HepG2 (cell line): Measurements from ENCODE around the gene CCDC106. TPM values are rescaled to one million over a fixed set of nuclear protein-coding genes. Genes with fewer than 3 reads are reported as not detected.

Experiments used
- ASH2L ChIP-seq: fragments of 300-600, 200-600 bp; sonication (generic); IDR thresholded peaks from 2 replicates; pipeline ENCODE4 v1.7.0; 2017; ENCODE audit warnings: low read depth, mild to moderate bottlenecking, moderate library complexity, mixed read lengths, low read length; ENCODE audit not compliant: insufficient read length
- FOXA3 ChIP-seq: IDR thresholded peaks from 2 replicates; pipeline ENCODE4 v1.6.1; 2016; ENCODE audit warnings: missing genetic modification reagents, missing compliant biosample characterization
- FOXC1 ChIP-seq: sonication (generic); formaldehyde crosslinking; IDR thresholded peaks from 2 replicates; pipeline ENCODE4 v1.8.0; 2022; ENCODE audit warnings: mild to moderate bottlenecking, missing genetic modification reagents, borderline replicate concordance
- FOXK1 ChIP-seq: sonication (generic); formaldehyde crosslinking; IDR thresholded peaks from 2 replicates; pipeline ENCODE4 v1.4.0; 2020; ENCODE audit warnings: low read depth, missing genetic modification reagents, borderline replicate concordance
- GABPB1 ChIP-seq: IDR thresholded peaks from 2 replicates; pipeline ENCODE4 v1.6.1; 2016; ENCODE audit warnings: mild to moderate bottlenecking, missing genetic modification reagents, moderate library complexity, missing compliant biosample characterization
- MIER2 ChIP-seq: IDR thresholded peaks from 2 replicates; pipeline ENCODE4 v1.6.1; 2016; ENCODE audit warnings: missing biosample characterization, missing genetic modification reagents
- MYPOP ChIP-seq: sonication (generic); formaldehyde crosslinking; IDR thresholded peaks from 2 replicates; pipeline ENCODE4 v1.8.1; 2023; ENCODE audit warnings: mild to moderate bottlenecking, moderate library complexity, missing genetic modification reagents
- NFYC ChIP-seq: IDR thresholded peaks from 2 replicates; pipeline ENCODE4 v1.6.1; 2016; ENCODE audit warnings: missing genetic modification reagents, missing compliant biosample characterization
- PATZ1 ChIP-seq: sonication (generic); formaldehyde crosslinking; IDR thresholded peaks from 2 replicates; pipeline ENCODE4 v1.4.0; 2020; ENCODE audit warnings: missing genetic modification reagents
- RBM39 ChIP-seq: fragments of 200-400 bp; formaldehyde crosslinking; IDR thresholded peaks from one replicate; pipeline ENCODE4 v1.6.1; 2018; ENCODE audit warnings: antibody characterized with exemption, mild to moderate bottlenecking, low read depth, low read length; ENCODE audit not compliant: poor library complexity, severe bottlenecking
- SMARCE1 ChIP-seq: fragments of 450-650 bp; IDR thresholded peaks from 2 replicates; pipeline ENCODE4 v1.6.1; 2017; ENCODE audit warnings: borderline replicate concordance
- THAP11 ChIP-seq: IDR thresholded peaks from 2 replicates; pipeline ENCODE4 v1.6.1; 2016; ENCODE audit warnings: missing biosample characterization, missing genetic modification reagents
- XRCC5 ChIP-seq: fragments of 200-400 bp; formaldehyde crosslinking; optimal IDR thresholded peaks from 2 replicates; pipeline ENCODE3; 2017; ENCODE audit warnings: mild to moderate bottlenecking, low read length
- ZC3H13 ChIP-seq: sonication (generic); formaldehyde crosslinking; IDR thresholded peaks from 2 replicates; pipeline ENCODE4 v1.8.1; 2023; ENCODE audit warnings: mild to moderate bottlenecking, missing genetic modification reagents, moderate library complexity
- ZNF138 ChIP-seq: sonication (generic); formaldehyde crosslinking; IDR thresholded peaks from 2 replicates; pipeline ENCODE4 v1.5.0; 2020; ENCODE audit warnings: mild to moderate bottlenecking, low read depth, missing genetic modification reagents
- ZNF160 ChIP-seq: sonication (generic); formaldehyde crosslinking; IDR thresholded peaks from 2 replicates; pipeline ENCODE4 v1.8.0; 2022; ENCODE audit warnings: mild to moderate bottlenecking, inconsistent platforms, missing genetic modification reagents
- ZNF207 ChIP-seq: fragments of 450-650 bp; IDR thresholded peaks from 2 replicates; pipeline ENCODE4 v1.6.1; 2016; ENCODE audit warnings: antibody characterized with exemption, borderline replicate concordance
- ZNF383 ChIP-seq: sonication (generic); formaldehyde crosslinking; IDR thresholded peaks from 2 replicates; pipeline ENCODE4 v1.4.0; 2020; ENCODE audit warnings: missing genetic modification reagents, mild to moderate bottlenecking, borderline replicate concordance
- ZNF597 ChIP-seq: sonication (generic); formaldehyde crosslinking; IDR thresholded peaks from 2 replicates; pipeline ENCODE4 v1.5.0; 2020; ENCODE audit warnings: missing genetic modification reagents
- polyA plus RNA-seq, 8 experiments: library from polyadenylated mRNA; depleted of rRNA in 3 of 8; stranded (reverse) in 7 of 8; unstranded in 1 of 8; fragments of >200 nt; fragmentation: Illumina TruSeq in 4 of 8; extraction: Trizol in 4 of 8; gene quantifications; 2 replicates each; pipeline versions ENCODE4 v1.2.1 to v1.2.3, GENCODE V29; 2011 to 2016; ENCODE audit warnings: low read depth in 4 of 8, missing spikeins in 1 of 8, mixed read lengths in 1 of 8; ENCODE audit not compliant: insufficient read depth in 1 of 8
- total RNA-seq, 5 experiments: library from RNA; depleted of rRNA; stranded (reverse); fragments of >200 nt; fragmentation: Illumina TruSeq; extraction: Trizol; gene quantifications; 2 replicates each; pipeline ENCODE4 v1.2.3, GENCODE V29; 2016; ENCODE audit warnings: low read depth in 1 of 5
- TF ChIP-seq, protein P1 (sequence below): sonication (generic); formaldehyde crosslinking; IDR thresholded peaks from 2 replicates; pipeline ENCODE4 v1.4.0; 2020; ENCODE audit warnings: missing genetic modification reagents
- TF ChIP-seq, protein P2 (sequence below): sonication (generic); formaldehyde crosslinking; IDR thresholded peaks from 2 replicates; pipeline ENCODE4; 2020; ENCODE audit warnings: missing genetic modification reagents, mild to moderate bottlenecking, borderline replicate concordance

The CCDC106 gene
- total and polyA plus RNA-seq, 2 of the 13 experiments (the other 11 are each of a cell fraction or from before 2014, with no cell fraction given), result 4.7 to 8.8 TPM

DNA sequence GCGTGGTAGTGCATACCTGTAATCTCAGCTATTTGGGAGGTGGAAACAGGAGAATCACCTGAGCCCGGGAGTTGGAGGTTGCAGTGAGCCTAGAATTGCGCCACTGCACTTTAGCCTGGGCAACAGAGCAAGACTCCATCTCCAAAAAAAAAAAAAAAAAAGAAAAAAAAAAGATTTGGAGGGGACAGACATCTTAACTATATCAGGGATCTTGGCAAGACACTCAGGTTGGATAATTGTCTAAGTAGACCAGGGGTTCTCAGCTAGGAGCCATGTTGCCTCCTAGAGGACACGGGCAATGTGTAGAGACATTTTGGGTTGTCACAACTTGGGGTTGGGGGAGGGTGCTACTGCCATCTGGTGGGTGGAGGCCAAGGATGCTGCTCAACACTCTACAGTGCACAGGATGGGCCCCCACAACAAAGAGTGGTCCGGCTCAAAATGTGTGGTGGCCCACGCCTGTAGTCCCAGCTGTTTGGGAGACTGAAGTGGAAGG, 9.1 kb upstream of the CCDC106 start (continued):
- TF ChIP-seq ZNF597 (CRISPR knock-in tag) (no peak), FOXC1 (CRISPR knock-in tag) (no peak), ZNF138 (CRISPR knock-in tag) (no peak), XRCC5 (peak; percentile 61), PATZ1 (peak; percentile 60), ZNF160 (CRISPR knock-in tag) (no peak), THAP11 (CRISPR knock-in tag) (peak; percentile 78), MYPOP (no peak), SMARCE1 (no peak), GABPB1 (CRISPR knock-in tag) (peak; percentile 39), NFYC (CRISPR knock-in tag) (no peak), FOXK1 (CRISPR knock-in tag) (peak; percentile 47; the same call in 1 of the 2 replicates), ZC3H13 (CRISPR knock-in tag) (peak; percentile 57; the same call in 1 of the 2 replicates), ASH2L (no peak), FOXA3 (CRISPR knock-in tag) (peak; percentile 19; the same call in 1 of the 2 replicates), RBM39 (no peak), ZNF383 (CRISPR knock-in tag) (no peak), ZNF207 (no peak), MIER2 (0 out of 2 replicates have a peak, but pooled peaks have one; percentile 9)
- TF ChIP-seq, protein P1, sequence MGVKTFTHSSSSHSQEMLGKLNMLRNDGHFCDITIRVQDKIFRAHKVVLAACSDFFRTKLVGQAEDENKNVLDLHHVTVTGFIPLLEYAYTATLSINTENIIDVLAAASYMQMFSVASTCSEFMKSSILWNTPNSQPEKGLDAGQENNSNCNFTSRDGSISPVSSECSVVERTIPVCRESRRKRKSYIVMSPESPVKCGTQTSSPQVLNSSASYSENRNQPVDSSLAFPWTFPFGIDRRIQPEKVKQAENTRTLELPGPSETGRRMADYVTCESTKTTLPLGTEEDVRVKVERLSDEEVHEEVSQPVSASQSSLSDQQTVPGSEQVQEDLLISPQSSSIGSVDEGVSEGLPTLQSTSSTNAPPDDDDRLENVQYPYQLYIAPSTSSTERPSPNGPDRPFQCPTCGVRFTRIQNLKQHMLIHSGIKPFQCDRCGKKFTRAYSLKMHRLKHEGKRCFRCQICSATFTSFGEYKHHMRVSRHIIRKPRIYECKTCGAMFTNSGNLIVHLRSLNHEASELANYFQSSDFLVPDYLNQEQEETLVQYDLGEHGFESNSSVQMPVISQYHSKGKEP (CRISPR knock-in tag), result no peak
- TF ChIP-seq, protein P2, sequence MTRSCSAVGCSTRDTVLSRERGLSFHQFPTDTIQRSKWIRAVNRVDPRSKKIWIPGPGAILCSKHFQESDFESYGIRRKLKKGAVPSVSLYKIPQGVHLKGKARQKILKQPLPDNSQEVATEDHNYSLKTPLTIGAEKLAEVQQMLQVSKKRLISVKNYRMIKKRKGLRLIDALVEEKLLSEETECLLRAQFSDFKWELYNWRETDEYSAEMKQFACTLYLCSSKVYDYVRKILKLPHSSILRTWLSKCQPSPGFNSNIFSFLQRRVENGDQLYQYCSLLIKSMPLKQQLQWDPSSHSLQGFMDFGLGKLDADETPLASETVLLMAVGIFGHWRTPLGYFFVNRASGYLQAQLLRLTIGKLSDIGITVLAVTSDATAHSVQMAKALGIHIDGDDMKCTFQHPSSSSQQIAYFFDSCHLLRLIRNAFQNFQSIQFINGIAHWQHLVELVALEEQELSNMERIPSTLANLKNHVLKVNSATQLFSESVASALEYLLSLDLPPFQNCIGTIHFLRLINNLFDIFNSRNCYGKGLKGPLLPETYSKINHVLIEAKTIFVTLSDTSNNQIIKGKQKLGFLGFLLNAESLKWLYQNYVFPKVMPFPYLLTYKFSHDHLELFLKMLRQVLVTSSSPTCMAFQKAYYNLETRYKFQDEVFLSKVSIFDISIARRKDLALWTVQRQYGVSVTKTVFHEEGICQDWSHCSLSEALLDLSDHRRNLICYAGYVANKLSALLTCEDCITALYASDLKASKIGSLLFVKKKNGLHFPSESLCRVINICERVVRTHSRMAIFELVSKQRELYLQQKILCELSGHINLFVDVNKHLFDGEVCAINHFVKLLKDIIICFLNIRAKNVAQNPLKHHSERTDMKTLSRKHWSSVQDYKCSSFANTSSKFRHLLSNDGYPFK, result peak; percentile 31; the same call in 1 of the 2 replicates
